GM19240 (cell line): ENCODE measurements around the gene PAIP2.

Experiments
- DNase-seq: peaks from one replicate; pipeline ENCODE4 v3.0.0; 2011; ENCODE audit warnings: low spot score; ENCODE audit not compliant: insufficient read length

PAIP2 gene

DNA sequence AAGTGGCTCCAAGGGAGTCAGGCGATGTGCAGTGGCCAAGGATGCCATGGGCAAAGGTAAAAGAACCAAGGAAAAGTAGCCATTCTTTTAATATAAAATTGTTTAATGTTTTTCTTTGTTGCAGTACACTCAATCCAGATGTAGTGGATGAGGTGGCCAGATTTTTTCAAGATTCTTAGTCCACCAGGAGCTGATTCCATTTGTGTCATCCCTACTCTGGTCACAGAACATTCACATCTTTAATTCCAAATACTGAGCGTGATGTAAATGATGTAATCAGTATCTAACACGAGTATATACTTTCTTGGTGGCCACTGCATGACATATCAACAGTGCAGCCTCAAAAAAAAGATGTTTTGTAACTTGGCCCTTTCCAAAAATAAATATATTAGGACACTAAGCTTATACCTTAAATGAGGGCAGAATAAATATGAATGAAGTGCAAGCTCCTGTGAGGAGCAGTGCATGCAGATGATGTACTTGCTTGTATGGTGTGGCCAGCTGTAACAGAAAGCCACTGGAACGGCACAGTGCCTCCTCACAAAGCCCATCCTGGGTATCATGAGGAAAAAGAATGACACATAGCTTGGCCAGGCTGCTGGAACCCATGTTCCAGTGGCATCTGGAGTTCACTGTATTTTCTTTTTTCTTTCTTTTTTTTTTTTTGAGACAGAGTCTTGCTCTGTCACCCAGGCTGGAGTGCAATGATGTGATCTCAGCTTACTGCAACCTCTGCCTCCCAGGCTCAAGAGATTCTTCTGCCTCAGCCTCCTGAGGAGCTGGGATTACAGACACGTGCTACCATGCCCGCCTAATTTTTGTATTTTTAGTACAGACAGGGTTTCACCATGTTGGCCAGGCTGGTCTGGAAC is 68.7 kb downstream of the PAIP2 start:
- DNase-seq, result no peak

DNA sequence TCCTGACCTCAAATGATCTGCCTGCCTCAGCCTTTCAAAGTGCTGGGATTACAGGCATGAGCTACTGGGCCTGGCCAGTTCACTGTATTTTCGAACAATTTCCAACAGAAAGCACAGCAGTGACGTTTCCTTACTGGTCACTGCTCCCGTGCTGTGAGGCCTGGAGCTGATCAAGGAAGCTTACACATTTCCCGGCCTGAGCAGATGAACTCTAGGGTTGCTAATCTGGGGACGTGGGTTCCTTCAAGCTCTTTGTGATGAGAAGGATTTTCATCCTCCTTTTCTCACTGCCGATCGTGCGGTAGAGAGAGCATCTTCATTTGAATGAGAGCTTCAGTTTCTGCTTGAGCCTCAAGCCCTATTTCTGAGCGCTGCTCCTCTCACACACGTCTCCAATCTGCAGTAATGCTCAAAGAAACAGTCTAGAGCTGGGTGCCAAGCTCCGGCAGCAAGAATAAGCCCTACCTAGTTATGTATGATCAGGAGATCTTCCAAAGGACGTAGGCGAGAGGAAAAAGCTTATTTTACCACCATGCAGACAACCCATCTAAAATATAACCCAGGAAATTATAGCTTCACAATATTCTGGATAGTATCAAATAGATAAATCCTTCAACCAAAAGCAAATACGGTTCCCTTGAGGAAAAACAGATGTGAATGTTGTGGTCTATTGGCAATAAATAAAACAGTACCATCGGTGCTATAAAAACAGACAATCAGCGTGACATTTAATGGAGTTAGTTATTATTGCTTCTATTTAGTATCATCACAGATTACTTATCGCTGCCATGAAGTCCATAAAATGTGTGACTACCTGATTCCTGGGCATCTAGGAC is 69.6 kb downstream of the PAIP2 start:
- DNase-seq, result no peak

DNA sequence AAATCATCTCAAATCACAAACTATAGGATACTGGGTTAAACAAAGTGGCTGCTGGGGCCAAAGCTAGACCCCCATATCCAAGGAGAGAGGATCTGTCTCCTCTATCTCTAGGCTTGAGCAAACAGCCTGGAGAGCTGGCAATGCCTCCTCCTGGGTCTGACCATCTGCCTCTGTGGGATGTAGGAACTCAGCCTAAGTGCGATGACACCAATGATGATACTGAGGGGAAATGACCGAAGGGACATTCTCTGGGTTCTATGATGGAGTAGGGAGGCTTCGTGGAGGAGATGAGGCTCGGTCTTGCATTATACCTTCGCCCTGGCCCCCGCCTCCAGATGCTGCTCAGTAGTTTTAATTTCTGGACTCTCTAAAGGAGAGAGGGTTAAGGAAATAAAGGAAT is 71.5 kb downstream of the PAIP2 start:
- DNase-seq, result no peak

DNA sequence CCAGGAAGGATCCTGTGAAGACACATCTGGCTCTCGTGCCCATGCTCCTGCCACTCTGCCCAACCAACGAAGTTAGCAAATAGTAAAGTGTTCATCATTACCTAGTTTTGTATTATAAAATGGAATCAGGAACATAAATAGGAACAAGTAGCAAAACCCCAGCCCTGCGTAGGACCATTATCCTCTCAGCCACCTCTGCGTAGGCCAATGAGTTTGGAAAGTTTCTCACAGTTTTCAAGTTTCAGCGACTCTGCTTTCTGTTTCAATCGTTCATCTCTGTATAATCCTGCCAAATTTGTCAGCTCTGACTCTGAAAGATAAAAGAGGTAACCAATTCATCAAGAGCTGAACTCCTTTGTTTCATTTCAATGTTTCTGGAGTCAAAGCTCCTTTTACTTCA is 72.3 kb downstream of the PAIP2 start:
- no peak for DNase-seq

DNA sequence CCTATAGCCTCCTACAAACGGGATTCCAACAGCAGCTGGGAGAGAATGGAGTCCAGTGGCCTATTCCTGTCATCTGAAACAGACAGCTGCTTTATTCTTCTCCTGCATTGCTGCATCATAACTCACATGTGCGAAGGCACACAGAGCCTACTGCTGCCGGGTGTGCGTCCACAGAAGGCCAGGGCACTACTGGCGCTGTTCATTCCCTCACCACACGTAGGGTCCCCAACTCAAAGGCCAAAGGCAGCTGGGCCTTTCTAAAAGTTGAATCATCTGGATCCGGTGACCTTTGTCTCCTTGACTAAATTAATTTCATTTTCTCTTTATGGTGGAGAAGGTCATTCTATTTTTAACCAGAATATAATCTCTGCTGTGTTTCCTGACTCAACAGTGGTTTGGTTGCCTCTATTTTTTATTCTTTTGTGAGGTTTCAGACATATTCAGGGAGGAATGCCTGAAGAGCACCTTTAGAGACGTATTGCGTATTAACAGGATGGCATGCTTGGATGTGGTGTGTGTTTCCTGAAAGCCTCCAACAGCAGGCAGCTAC is 73.0 kb downstream of the PAIP2 start:
- no peak for DNase-seq

DNA sequence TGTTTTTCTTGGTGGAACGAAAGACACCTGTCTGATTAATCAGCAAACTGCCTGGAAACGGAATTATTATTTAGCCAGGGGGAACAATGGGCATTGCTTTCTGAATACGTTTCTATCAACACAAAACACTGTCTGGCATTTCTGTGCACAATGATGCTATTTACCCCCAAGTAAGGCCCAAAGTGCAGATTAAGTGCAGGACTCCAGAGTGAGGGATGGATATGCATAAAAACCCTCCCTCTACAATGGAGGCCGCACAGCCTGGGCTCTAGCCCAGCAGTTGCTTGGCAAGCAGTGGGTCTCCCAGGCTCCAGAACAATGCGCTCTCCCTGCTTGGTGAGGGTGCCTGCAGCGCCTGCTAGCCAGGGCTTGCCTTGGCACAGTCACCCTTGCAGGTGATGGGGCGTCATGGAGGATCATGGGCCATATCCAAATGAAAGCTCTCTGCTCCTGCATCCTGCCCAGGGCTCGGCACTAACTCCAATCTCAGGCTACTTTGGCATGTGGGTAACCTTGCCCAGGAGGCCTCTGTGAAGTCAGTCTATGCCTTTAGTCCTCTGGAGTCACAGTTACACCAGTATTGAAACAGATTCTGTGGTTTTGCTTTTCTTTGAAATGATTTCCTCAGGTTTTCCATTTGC is 73.7 kb downstream of the PAIP2 start:
- DNase-seq, result no peak

DNA sequence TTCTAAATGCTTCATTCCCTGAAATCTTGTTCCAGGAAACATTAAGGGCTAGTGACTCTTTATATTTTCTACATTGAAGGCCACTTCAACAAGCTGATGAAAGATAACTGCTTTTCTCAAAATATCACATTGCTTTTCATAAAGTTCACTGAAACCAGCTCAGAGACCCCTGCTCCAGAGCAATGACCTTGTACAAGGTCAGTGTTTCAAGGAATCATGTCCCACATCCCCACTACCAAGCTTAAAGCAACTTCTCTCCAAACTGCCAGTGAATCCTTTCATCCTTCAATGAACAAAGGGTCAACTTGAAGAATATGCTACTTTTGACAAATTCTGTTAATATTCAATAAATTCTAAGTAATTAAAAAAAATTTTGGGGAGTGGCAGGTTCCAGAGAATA is 74.2 kb downstream of the PAIP2 start:
- no peak for DNase-seq

DNA sequence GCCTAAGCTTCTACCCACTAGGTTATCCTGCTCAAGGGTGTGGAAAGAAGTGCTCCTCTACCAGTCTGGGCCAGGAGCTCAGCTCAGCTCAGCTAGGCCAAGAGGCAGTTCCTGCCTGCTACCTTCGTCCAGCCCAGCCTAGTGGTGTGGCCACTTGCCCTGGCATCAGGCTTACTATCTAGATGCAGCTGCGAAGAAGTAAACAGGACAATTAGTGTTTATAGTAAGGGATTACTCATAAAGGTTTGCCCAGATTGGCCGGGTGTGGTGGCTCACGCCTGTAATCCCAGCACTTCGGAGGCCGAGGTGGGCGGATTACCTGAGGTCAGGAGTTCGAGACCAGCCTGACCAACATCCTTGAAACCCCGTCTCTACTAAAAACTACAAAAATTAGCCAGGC is 75.0 kb downstream of the PAIP2 start:
- DNase-seq, result no peak

DNA sequence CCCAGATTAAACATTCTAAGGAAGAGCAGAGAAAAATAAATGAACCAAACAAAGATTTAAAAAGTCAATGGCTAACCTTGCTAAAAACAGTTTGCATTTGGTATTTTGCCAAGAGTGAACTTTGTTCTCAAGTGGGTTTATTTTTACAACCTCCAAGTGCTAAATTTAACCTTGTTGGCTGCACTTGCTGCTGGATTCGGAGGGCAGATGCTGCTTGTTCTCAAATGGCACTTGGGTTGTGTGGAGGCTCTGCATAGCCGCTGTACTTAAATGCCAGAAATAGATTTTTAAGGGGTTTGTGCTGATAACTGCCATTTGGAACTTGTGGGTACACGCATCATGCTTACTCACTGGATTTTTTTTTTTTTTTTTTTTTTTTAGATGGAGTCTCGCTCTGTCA is 75.6 kb downstream of the PAIP2 start:
- no peak for DNase-seq

DNA sequence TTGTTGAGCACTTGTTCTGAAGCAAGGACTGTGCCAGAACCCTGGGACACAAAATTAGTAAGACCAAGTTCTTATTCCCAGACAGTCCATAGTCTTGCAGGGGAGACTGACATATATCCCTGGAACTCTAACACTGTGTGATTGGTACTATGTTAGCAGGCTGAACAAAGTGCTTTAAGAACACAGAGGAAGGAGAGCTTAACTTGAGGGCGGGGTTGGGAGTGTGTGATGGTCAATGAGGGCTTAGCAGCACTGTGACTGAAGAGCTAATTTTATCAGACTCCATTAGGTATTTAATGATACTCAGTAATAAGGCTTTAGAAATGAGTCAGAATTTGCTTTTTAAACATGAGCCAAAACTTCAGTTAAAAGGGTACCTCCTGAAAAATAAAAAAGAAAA is 77.1 kb downstream of the PAIP2 start:
- no peak for DNase-seq
